Activated CD8-positive, alpha-beta memory T cell treated with anti-CD3 and anti-CD28 coated beads, Interleukin-2, amount 50 U/mL, for 1 hour (primary cell): ENCODE measurements around the gene UBL5.

Experiments used
- DNase-seq: peaks from one replicate; pipeline ENCODE4 v3.0.0-alpha.2; 2020; ENCODE audit errors: extremely low read depth

Gene UBL5

GRCh38 chr19:9854282-9854846 is 26.6 kb downstream of the UBL5 start:
- no peak for DNase-seq

DNA sequence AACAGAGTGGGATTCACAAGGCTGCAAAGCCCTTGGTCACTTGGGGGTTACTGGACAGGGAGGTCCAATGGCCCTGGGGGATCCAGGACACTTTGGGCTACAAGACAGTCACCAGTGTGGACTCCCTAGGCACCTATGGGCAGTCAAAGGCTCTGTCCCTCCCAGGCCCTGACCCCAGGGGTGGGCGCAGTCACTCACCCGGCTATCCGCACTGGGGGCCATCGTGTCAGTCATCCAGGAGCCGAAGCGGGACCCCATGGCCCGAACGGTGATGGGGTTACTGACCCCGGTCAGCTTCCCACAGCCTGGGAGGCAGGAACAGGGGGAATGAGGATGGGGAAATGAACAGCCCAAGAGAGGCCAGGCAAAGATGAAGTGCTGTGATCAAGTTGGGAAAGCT is 28.9 kb downstream of the UBL5 start:
- no peak for DNase-seq

- no peak for DNase-seq
Measured at GRCh38 chr19:9857076-9857721, 29.5 kb downstream of the UBL5 start.

- no peak for DNase-seq
Measured at GRCh38 chr19:9857920-9858746, 30.4 kb downstream of the UBL5 start.

DNA sequence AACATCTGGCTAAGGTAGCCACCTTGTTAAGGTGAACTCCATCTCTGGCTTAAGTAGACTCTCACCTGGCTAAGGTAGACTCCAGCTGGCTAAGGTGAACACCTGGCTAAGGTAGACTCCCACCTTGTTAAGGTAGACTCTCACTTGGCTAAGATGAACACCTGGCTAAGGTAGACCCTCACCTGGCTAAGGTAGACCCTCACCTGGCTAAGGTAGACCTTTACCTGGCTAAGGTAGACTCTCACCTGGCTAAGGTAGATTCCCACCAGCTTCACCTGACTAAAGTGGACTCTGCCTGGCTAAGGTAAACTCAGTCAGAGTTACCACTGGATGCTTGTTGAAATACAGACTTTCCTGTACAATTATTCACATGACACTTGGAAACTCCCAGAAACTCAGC is 31.0 kb downstream of the UBL5 start:
- DNase-seq = no peak

DNA sequence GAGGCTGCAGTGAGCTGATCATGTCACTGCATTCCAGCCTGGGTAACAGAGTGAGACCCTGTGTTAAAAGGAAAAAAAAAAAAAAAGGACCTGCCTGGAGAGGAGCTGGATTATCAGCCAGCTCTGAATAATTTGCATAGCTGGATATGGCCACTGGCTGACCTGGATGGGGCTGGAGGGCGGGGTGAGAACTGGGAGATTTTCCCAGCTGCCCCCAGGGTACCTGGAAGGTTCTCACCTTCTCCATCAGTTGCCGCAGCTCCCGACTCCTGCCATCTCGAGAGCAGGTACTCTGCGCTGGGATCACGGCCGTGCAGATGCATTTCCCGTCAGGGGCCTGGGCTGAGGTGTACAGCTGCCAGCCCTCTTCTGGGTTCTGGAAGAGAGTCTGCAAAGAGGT is 32.7 kb downstream of the UBL5 start:
- no peak for DNase-seq

DNA sequence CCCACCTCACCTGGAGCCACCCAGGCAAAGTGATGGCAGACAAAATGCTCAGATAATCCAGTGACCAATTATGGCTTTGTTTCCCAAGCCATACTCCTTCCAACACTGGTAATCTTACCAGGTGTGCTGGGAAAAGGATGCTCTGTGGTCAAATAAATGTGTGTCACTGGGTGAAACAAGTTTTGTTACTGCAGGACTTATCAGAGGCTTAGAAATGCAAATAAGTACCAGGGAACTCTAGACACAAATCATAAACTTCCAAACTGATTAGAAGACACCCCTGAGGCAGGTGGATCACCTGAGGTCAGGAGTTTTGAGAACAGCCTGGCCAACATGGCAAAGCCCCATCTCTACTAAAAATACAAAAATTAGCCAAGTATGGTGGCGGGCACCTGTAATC is 33.8 kb downstream of the UBL5 start:
- DNase-seq = no peak

DNA sequence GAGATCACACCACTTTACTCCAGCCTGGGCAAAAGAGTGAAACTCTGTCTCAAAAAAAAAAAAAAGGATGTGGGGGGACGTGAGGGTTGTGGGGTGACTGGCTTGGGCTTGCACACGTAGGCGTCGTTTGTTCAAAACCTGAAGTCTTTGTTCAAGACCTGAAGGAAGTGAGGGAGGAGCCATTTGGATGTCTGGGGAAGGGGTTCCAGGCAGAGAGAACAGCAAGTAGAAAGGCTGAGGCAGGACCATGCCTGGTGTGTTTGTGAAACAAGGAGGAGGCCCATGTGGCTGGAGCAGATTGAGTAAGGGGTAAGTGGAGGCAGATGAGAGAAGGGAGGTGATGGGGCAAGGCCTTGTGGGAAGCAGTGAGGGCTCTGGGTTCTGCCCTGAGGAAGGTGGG is 35.2 kb downstream of the UBL5 start:
- DNase-seq = no peak

DNA sequence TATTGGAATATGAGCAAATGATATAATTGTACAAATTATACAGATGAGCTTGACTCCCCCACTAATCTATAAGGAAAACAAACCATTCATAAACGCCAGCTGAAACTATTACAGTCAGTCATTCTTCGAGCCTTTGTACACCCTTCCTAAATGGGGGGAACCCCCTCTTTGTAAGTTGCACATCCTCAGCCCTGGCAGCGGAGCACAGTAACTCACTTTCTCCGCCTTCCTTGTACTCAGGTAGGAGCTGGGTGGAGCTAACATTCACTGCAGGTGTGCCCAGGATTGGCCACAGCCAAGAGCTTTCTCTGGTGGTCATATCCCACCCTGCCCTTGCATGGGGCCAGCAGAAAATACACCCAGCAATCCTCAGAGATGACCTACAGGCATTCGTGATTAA is 36.0 kb downstream of the UBL5 start:
- no peak for DNase-seq

DNA sequence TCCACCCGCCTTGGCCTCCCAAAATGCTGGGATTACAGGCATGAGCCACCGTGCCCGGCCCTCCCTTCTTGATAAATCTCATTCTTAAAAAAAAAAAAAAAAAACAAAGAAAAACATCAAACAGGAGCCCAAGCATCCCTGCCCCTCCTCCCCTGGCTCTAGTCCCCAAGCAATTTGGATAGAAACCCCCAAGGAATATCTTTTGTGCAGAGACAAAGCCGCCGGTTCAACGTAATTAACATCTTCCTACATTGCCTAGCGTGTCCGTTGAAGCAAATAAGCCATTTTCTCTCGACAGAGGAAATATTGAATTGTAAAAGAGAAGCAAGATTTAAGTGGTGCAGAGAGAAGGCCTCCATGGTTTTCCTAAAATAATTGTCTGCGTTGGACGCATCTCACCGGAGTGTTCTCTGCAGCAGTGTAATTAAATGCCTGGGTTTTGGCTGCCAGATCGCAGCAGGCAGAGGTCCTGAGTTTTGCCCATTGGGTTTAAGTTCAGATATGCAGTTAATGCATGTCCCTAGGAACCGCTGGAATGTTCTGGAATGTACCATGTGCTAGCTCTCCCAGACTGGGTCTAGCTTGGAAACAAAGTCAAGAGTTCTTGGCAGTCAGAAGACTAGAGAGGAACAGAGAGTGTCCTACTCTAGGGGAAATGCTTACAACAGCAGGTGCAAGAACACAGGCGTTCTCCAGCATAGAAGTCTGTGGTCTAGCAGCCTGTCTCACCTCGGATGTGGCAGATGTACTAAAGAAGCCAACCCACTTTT is 38.2 kb downstream of the UBL5 start:
- DNase-seq = no peak

- DNase-seq = no peak
Measured at GRCh38 chr19:9868983-9869617, 41.4 kb downstream of the UBL5 start.

- DNase-seq = no peak
Measured at GRCh38 chr19:9871626-9872338, 44.1 kb downstream of the UBL5 start.

DNA sequence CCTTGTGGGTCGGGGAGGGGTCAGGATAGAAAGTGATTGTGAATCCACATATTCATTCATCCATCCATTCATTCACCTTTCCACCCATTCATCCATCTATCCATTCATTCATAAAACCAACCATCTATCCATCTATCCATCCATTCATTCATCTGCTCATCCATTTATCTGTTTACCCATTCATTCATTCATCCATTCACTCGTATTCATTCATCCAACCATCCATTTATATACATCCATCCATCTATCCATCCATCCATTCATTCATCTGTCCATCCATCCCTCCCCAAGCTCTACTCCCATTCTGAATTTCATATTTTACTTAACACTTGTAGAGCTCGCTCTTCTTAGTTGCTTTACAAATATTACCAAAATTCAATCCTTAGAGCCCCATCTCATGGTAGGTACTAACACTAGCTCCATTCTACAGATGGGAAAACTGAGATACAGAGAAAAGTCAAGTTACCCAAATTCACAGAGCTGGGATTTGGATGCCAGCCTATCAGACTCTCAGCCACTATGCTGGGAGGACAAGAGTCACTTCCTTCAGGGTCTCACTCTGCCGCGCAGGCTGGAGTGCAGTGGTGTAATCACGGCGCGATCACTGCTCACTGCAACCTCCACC is 45.0 kb downstream of the UBL5 start:
- DNase-seq = no peak

- DNase-seq = no peak
Measured at GRCh38 chr19:9875031-9875627, 47.4 kb downstream of the UBL5 start.

DNA sequence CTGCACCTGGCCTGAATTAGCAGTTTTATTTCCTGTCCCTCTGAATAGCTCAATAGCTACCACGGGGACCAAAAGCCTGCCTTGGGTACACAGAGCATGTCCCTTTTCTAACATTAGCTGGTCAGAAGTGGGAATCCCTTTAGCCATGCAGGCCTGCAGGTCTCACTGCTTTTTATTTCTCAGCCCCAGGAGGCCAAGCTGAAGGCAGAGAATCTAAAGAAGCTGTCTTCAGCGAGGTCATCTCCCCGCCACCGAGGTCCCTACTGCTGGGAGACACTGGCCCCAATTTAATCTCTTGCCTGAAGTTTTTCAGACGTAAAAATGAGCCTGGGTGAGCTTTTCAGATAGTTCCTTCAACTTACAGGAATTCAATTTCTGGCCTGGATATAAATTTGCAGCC is 48.1 kb downstream of the UBL5 start:
- DNase-seq = no peak

- DNase-seq = no peak
Measured at GRCh38 chr19:9877780-9878510, 50.2 kb downstream of the UBL5 start.

DNA sequence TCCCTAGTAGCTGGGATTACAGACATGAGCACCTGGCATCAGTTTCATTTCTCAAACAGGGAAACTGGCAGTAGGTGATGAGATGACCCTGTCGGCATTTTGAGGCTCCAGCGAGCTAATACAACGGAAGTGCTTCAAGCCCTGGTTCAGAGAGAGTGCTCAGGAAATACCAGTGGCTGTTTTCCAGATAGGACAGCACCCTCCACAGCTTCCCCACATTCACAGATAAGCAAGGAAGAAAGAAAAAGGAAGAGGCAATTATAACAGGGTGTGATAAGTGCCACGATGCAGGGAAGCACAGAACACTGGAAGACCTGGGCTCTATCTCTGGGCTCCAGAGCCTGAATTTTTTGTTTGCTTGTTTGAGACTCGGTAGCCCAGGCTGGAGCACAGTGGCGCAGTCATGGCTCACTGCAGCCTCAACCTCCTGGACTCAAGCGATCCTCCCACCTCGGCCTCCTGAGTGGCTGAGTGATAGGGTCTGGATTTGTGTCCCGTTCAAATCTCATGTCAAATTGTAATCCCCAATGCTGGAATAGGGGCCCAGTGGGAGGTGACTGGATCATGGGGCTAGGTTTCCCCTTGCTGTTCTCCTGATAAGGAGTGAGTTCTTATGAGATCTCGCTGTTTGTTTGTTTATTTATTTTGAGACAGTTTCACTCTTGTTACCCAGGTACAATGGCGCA is 50.9 kb downstream of the UBL5 start:
- no peak for DNase-seq
